Osteocyte (in vitro differentiated cells): ENCODE data around the gene RABGAP1L. TPM values are rescaled to one million over a fixed set of nuclear protein-coding genes. Genes with fewer than 3 reads are reported as not detected.

Experiments used
- DNase-seq: peaks from one replicate; pipeline ENCODE4 v3.0.0; 2021; ENCODE audit warnings: mixed read lengths; ENCODE audit not compliant: unreplicated experiment; ENCODE audit errors: extremely low spot score
- H3K27ac Mint-ChIP-seq: one replicate; pipeline ENCODE4 v1.8.0; 2021; ENCODE audit warnings: mild to moderate bottlenecking, mixed read lengths; ENCODE audit not compliant: unreplicated experiment
- H3K27me3 Mint-ChIP-seq: one replicate; pipeline ENCODE4 v1.8.0; 2021; ENCODE audit warnings: mixed read lengths; ENCODE audit not compliant: unreplicated experiment
- H3K36me3 Mint-ChIP-seq: one replicate; pipeline ENCODE4 v1.8.0; 2021; ENCODE audit warnings: mixed read lengths; ENCODE audit not compliant: unreplicated experiment
- H3K4me1 Mint-ChIP-seq: one replicate; pipeline ENCODE4 v1.8.0; 2021; ENCODE audit warnings: mixed read lengths; ENCODE audit not compliant: unreplicated experiment
- H3K4me3 Mint-ChIP-seq: one replicate; pipeline ENCODE4 v1.8.0; 2021; ENCODE audit warnings: mild to moderate bottlenecking, moderate library complexity, mixed read lengths; ENCODE audit not compliant: unreplicated experiment
- H3K9me3 Mint-ChIP-seq: one replicate; pipeline ENCODE4 v1.8.0; 2021; ENCODE audit warnings: mixed read lengths; ENCODE audit not compliant: unreplicated experiment
- CTCF ChIP-seq: fragments of 200-600 bp; sonication (generic); IDR thresholded peaks from 2 replicates; pipeline ENCODE4 v1.5.0; 2021; ENCODE audit warnings: antibody characterized with exemption, mild to moderate bottlenecking, moderate library complexity
- total RNA-seq: library from RNA; stranded (reverse); gene quantifications from 2 replicates; pipeline ENCODE4 v1.2.1, GENCODE V29; 2021

The RABGAP1L gene
- total RNA-seq, 1 donor from 2014 or later, result 29.3 TPM

- no peak for DNase-seq
- Mint-ChIP-seq H3K9me3 (peaks cover 6% of the 10 kb centered on the region), H3K27ac (no peak overlapping the region), H3K4me1 (no peaks in the 10 kb centered on the region), H3K36me3 (peaks cover 4% of the 10 kb centered on the region), H3K4me3 (no peak overlapping the region), H3K27me3 (no peaks in the 10 kb centered on the region)
- no peak for TF ChIP-seq CTCF
Measured at GRCh38 chr1:174393885-174394284, 234.6 kb downstream of the RABGAP1L start.

DNA sequence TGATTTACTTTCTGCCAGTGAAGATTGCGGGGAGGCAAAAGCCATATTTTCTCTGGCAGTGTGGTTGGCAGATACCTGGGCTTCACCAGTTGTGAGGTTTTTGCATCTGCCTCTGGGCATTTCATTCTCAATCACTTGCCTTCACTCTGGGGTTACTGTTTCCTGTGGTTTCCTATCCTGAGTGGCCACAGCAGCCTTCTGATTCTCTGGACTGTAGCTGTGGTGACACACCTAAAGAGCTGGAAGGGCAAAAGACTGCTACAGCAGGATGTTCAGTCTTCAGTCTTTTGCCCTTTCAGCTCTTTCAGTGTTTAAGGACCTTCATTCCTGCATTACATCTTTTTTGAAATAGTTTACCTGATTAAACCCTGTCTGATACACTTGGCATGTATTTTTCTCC, 237.9 kb downstream of the RABGAP1L start:
- H3K27me3 Mint-ChIP-seq, result no peaks in the 10 kb centered on the region
- no peak overlapping the region for H3K27ac Mint-ChIP-seq
- no peak overlapping the region for H3K4me3 Mint-ChIP-seq
- peaks cover 6% of the 10 kb centered on the region for H3K9me3 Mint-ChIP-seq
- no peak for DNase-seq
- no peak for TF ChIP-seq CTCF
- H3K4me1 Mint-ChIP-seq, result no peaks in the 10 kb centered on the region
- peaks cover 4% of the 10 kb centered on the region for H3K36me3 Mint-ChIP-seq

DNA sequence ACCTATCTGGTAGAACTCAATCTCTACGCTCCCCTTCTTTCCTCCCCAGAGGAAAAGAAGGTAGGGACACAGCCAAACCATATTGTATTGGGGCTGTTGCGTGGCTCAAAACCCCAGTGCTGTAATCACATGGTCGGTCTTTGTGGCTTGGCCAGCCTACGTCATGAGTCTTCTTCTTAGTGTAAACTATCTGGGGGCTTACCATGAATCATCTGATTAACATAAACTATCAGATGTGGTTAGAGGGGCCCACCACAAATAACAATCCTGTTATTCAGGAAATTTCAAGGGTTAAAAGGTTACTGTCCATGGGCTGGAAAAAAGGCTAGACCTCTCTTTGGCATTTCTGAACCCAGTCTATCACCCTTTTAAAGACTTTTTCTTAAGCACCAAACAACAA, 238.9 kb downstream of the RABGAP1L start:
- peaks cover 6% of the 10 kb centered on the region for H3K9me3 Mint-ChIP-seq
- no peaks in the 10 kb centered on the region for H3K4me1 Mint-ChIP-seq
- no peak overlapping the region for H3K4me3 Mint-ChIP-seq
- no peak for DNase-seq
- H3K27me3 Mint-ChIP-seq, result no peaks in the 10 kb centered on the region
- TF ChIP-seq CTCF, result no peak
- H3K36me3 Mint-ChIP-seq, result peaks cover 4% of the 10 kb centered on the region
- H3K27ac Mint-ChIP-seq, result no peak overlapping the region

DNA sequence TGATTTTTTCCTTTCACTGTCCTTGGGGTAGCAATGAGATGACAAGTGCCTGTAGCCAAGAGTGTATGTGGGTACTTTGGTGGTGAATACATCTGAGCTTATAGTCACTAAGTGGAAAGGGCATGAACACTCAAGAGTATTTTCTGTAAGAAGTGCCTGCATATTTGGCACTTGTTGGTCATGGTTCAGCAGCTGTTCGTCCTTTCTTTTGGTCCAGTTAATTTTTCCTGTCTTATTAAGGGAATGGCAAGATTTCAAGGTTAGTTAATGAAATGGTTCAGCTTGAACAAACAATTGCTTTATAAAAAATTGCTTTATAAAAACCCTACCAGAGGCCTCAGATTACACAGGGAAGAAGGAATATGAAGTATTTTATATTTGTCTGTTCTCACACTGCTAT, 239.9 kb downstream of the RABGAP1L start:
- Mint-ChIP-seq H3K27ac (no peak overlapping the region), H3K4me1 (no peaks in the 10 kb centered on the region), H3K36me3 (peaks cover 4% of the 10 kb centered on the region), H3K4me3 (no peak overlapping the region), H3K9me3 (no peaks in the 10 kb centered on the region), H3K27me3 (no peaks in the 10 kb centered on the region)
- no peak for TF ChIP-seq CTCF
- no peak for DNase-seq

- Mint-ChIP-seq H3K4me3 (no peak overlapping the region), H3K36me3 (peaks cover 4% of the 10 kb centered on the region)
Measured at GRCh38 chr1:174401075-174401474, 241.8 kb downstream of the RABGAP1L start.

More at GRCh38 chr1:174401075-174401474, 241.8 kb downstream of the RABGAP1L start:
- Mint-ChIP-seq H3K27me3 (no peaks in the 10 kb centered on the region), H3K4me1 (no peaks in the 10 kb centered on the region), H3K27ac (no peak overlapping the region), H3K9me3 (no peaks in the 10 kb centered on the region)
- no peak for TF ChIP-seq CTCF
- no peak for DNase-seq
